ENCODE measurements around the gene LRRC23. TPM values are rescaled to one million over a fixed set of nuclear protein-coding genes. Genes with fewer than 3 reads are reported as not detected.

Gene LRRC23
- total and polyA plus RNA-seq, 2 experiments from 2014 or later = 2.4 to 9.1 TPM

DNA sequence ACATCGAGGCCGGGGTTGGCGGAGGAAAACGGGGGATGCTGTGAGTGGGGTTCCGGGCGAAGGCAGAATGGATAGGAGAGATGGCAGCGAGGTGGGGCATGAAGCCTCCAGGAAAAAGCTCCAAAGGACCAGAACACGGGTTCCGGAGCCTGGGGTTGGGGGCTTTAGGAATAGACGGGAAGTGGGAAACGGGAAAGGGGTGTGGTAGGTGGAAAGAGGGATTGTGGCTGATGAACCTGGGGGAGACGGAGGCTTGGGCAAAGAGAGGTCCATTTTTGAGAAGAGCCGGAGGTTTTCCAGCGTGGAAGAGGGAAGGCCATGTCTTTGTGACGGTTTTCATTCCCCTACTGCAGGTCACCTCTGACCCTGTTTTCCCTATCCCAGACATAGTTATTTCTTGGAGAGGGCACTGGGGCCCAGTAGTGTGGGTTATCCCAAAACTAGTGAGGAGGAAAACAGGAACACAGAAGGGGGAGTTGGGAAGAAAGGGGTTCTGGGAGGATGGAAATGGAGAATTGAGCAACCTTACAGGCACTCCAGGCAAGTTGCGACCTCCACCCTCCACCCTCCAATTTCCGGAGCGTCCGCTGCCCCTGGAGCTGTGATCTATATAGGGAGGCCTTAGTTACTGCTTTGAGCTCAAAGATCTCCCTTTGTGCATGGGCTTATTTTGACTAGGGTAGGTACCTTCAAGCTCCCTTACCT is 24.2 kb downstream of the LRRC23 start:
- Mint-ChIP-seq H3K9me3 (no peaks in the 10 kb centered on the region; the same call in 1 of the 3 replicates), H3K27ac (peak overlapping the region; percentile 82), H3K27me3 (ENCODE audit: insufficient read depth, low read depth, poor library complexity) (peaks cover 32% of the 10 kb centered on the region), H3K4me3 (peak overlapping the region; percentile 97), H3K4me1 (peaks cover 53% of the 10 kb centered on the region), H3K36me3 (ENCODE audit: low read depth) (peaks cover 31% of the 10 kb centered on the region)
- H2AFZ ChIP-seq = no peak overlapping the region
- peak overlapping the region; percentile 97 for H3K4me3 ChIP-seq
- no peaks in the 10 kb centered on the region for H3K9me2 ChIP-seq (ENCODE audit: insufficient read depth)
- peaks cover 59% of the 10 kb centered on the region for H3K79me2 ChIP-seq (replicated peaks; ENCODE audit: insufficient read depth)
- no peaks in the 10 kb centered on the region for H3K27me3 ChIP-seq (ENCODE audit: insufficient read depth)
- H3K36me3 ChIP-seq (ENCODE audit: insufficient read depth) = peaks cover 4% of the 10 kb centered on the region
- peaks cover 26% of the 10 kb centered on the region for H4K20me1 ChIP-seq (replicated peaks; ENCODE audit: insufficient read depth)
- DNase-seq (ENCODE audit: low spot score) (no peak), ATAC-seq (no peak)
- H3K4me1 ChIP-seq (ENCODE audit: insufficient read depth) = peaks cover 51% of the 10 kb centered on the region
- TF ChIP-seq ZNF114 (CRISPR knock-in tag; IDR thresholded peaks at IDR 0.05) = no peak
- TF ChIP-seq, protein P1, sequence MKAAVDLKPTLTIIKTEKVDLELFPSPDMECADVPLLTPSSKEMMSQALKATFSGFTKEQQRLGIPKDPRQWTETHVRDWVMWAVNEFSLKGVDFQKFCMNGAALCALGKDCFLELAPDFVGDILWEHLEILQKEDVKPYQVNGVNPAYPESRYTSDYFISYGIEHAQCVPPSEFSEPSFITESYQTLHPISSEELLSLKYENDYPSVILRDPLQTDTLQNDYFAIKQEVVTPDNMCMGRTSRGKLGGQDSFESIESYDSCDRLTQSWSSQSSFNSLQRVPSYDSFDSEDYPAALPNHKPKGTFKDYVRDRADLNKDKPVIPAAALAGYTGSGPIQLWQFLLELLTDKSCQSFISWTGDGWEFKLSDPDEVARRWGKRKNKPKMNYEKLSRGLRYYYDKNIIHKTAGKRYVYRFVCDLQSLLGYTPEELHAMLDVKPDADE (IDR thresholded peaks at IDR 0.05) = peak; percentile 18; the same call in 1 of the 2 replicates
- TF ChIP-seq STAT1 (IDR thresholded peaks at IDR 0.05; ENCODE audit: unreplicated experiment) = no peak
- no peak for TF ChIP-seq EZH2 (IDR thresholded peaks at IDR 0.05; ENCODE audit: low read depth, unreplicated experiment)
- no peak for TF ChIP-seq POLR2AphosphoS5 (IDR thresholded peaks at IDR 0.05; ENCODE audit: low read depth)
- TF ChIP-seq ZNF462 (CRISPR knock-in tag; IDR thresholded peaks at IDR 0.05) = no peak
- TF ChIP-seq CTCF (conservative IDR thresholded peaks at IDR 0.05; ENCODE audit: low read depth in 2 of 2) = no peak
- TF ChIP-seq JUNB (IDR thresholded peaks at IDR 0.05; ENCODE audit: unreplicated experiment) = no peak
- no peak overlapping the region for H3K27ac ChIP-seq (ENCODE audit: low read depth)
- H3K4me2 ChIP-seq = peak overlapping the region; percentile 99
- peaks cover 39% of the 10 kb centered on the region for H3F3A ChIP-seq (replicated peaks; ENCODE audit: low read depth)

Data from GM23338 (cell line).